Left colon (tissue), 2 donors: Measurements from ENCODE around the gene RIIAD1. TPM values are rescaled to one million over a fixed set of nuclear protein-coding genes. Genes with fewer than 3 reads are reported as not detected.

Experiments used
- ATAC-seq: fragments of 200-7000 bp; cut with Tn5 transposase; one replicate; pipeline ENCODE4 v1.9.1; 2020; ENCODE audit warnings: mild to moderate bottlenecking, moderate library complexity
- DNase-seq, 2 donors: peaks; one replicate each; pipeline ENCODE4 v3.0.0-alpha.2; 2020
- intact Hi-C, 2 donors: fragments of 100-400 bp; cut with DNase I in 1 of 2; cut with micrococcal nuclease in 1 of 2; formaldehyde crosslinking; loops; one replicate each; pipeline versions ENCODE4 v1.11.2 to v1.14.0; 2022; cut with DNase I, micrococcal nuclease
- total RNA-seq, 2 donors: library from RNA; stranded (reverse); fragmentation: NEBNext Ultra II Directional; extraction: Animal tissue kit (Norgen Biotek cat#: 25700); gene quantifications; one replicate each; pipeline ENCODE4 v1.2.1, GENCODE V29; 2021
- donor health status: DM: no; HTN: no; CAD: no.
- donor health status: DM: yes; HTN: yes; CAD: no.

RIIAD1 gene
- total RNA-seq, 2 donors from 2014 or later = 0.67 to 1.6 TPM

- DNase-seq (no peak), ATAC-seq (no peak)
- intact Hi-C loops = no loop called here
These were observed 13.7 kb upstream of the RIIAD1 start for GRCh38 chr1:151707541-151708065.

DNA sequence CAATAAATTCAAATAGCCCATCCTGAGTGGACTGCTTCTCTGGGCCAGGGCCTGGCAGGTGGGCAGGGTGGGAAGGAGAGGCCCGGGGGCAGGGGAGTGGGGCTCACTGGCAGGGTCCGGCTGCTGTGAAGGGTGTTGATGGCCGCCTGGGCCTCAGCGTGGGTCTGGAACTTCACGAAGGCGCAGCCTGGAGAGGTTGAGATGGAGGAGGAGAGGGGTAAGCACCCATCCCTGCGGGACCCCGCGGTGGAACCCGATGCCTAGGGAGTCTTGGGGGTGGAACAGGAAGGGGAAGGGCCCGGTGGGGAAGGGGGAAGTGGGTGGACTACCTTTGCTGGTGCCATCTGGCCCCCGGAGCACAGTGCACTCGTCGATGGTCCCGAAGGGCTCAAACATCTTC, 12.4 kb upstream of the RIIAD1 start:
- ATAC-seq (no peak), DNase-seq (no peak)
- intact Hi-C loops = no loop called here

GRCh38 chr1:151710187-151710840, 11.0 kb upstream of the RIIAD1 start:
- DNase-seq (no peak), ATAC-seq (no peak)
- intact Hi-C loops = no loop called here

GRCh38 chr1:151711044-151711800, 10.1 kb upstream of the RIIAD1 start:
- ATAC-seq (no peak), DNase-seq (no peak)
- intact Hi-C loops = no loop called here

- intact Hi-C loops = no loop called here
- DNase-seq (no peak), ATAC-seq (peak; percentile 34)
These were observed 9.4 kb upstream of the RIIAD1 start for GRCh38 chr1:151711951-151712350.

- ATAC-seq (peak; percentile 96), DNase-seq (peak; percentile 75 to 81)
- intact Hi-C loops = no loop called here
These were observed 8.3 kb upstream of the RIIAD1 start for GRCh38 chr1:151713044-151713443.

DNA sequence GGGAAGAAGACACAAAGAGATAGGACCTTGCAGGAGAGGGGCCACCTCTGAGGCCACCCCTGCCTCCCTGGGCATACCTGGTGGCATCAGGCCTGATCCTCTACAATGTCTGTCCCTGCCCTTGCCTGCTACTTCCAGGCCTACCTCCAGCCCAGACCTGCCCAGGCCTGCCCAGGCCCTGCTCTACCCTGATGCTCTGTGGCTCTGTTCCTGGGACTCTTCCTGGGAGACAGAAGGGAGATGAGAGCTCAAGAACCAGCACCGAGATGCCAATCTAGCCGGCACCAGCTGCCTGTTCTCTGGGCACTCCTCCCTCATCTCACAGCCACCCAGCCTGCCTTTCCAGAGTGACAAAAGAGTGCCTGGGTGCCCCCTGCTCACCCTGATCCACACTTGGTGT, 7.4 kb upstream of the RIIAD1 start:
- ATAC-seq (no peak), DNase-seq (no peak)
- intact Hi-C loops = no loop called here

DNA sequence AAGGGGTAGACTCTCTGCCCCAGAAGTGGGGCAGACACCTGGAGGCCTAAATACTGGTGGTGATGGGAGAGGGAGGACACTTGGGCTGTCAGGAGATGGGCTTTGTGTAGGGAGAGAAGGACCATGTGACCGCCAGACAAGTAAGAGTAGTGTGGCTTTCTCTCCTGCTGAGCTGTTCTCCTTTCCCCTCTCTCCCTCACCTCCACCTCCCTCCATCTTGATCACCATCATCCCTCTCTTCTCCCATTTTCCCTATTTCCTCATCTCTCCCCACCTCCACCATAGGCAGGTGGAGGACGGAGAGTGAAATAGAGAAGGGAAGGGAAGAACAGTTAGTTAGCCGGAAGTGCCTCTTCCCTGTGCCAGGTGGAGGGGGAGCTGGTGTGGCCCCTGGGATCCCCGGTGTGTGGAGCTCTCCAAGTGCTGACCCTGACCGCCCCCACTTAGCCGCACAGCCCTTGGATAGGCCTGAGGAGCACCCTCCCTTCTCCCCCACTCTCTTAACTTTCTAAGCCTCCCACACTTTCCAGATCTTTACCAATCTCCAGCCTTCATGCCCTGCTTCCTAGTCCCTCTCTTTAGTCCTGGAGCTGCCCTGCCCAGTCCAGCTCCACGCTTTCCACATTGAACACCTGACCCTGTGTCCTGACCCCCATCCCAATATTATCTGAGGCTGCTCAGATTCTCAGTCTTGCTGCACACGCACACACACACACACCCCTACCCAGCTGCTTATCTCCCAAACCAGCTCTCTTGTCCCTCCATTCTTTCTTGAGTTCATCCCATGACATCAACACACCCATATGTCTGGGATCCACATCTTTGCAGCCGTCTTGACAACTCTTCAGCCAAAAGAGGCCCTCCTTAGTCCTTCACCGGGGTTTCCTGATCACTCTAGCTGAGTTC, 6.2 kb upstream of the RIIAD1 start:
- no peak for DNase-seq
- intact Hi-C loops = no loop called here
- ATAC-seq = no peak

- intact Hi-C loops = no loop called here
- no peak for ATAC-seq
These were observed 5.5 kb upstream of the RIIAD1 start for GRCh38 chr1:151715726-151716404.

DNA sequence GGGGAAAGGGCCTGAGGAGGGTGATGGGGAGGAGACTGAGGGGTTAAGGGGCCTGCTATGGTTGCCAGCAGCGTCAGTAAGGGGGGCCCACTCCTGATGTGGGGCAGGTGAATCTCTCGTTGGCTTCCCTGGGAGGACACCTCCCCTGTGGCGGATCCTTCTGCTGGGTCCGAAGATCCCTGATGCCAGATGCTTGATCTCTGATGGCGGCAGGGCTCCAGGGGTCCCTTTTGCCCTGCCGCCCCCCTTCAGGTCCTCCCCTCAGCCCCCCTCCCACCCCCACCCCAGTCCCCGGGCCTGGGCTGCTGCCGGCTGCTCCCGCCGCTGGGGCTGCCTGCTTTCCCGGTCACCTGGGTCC, 4.9 kb upstream of the RIIAD1 start:
- intact Hi-C loops = no loop called here
- DNase-seq (no peak), ATAC-seq (no peak)

More at GRCh38 chr1:151715726-151716404, 5.5 kb upstream of the RIIAD1 start:
- no peak for DNase-seq

GRCh38 chr1:151716771-151717631, 4.3 kb upstream of the RIIAD1 start, which contains the start of gene CELF3:
Gene CELF3 (minus strand): TSS chr1:151716803. CDS start chr1:151716020, 783 bp downstream.
- DNase-seq = no peak
- intact Hi-C loops = no loop called here
- no peak for ATAC-seq

DNA sequence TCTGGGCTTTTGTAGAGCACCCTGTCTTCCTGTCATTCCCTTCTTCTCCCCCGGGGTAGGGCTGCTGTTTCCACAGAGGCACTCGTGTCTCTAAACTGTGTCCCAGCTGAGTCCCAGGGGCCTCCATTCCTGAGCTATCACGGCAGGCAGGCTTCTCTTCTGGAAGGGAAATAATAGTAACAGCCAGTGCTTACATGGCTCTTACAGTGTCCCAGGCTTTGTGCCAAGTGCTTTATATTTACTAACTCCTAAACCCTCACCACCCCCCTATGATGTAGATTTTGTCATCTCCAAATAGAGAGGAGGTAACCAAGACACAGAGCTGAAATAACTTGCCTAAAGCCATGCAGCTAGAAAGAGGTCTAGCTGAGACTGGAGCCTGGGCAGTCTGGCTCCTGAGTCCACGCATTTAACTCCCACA, 3.3 kb upstream of the RIIAD1 start:
- intact Hi-C loops = no loop called here
- ATAC-seq = no peak

DNA sequence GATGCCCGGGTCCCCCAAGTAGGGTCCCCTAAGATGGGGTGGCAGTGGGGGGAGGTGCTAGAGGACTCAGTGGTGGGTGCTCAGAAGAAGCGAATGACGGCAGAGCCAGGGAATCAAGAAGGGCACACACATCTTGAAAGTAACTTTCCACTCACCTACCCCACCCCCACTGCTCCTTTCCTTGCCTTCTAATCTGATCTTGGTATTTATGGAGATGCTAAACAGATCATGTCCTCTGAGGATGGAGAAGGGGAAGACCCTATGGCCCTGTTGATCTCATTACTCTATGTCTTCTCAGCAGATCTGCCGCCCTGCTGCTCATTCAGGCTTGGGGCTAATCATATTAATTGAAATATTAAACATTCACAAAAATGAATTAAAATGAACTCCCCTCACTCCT, 2.7 kb upstream of the RIIAD1 start:
- intact Hi-C loops = no loop called here
- DNase-seq (no peak), ATAC-seq (no peak)

More for the DNA sequence above, 3.3 kb upstream of the RIIAD1 start:
- no peak for DNase-seq

GRCh38 chr1:151720125-151720524, 1.2 kb upstream of the RIIAD1 start:
- ATAC-seq (no peak), DNase-seq (no peak)
- intact Hi-C loops = no loop called here

DNA sequence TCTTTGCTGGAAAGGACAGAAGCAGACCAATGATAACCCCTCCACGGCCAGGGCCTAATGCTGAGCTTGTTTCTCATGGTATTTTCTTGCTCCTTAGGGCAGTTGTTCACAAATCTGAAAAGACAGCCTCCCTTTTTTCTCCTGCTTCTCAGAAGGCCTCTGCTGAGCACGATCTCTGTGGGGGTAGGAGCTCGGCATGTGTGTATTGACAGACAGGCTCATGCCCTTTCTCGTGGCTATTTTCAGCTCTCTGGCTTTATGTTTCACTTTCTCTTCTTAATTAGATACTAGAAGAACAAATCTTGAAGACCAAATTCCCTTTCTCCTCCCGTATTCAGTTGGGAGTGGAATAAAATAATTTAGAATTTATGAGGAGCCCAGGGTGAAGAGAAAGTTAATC, 768 bp upstream of the RIIAD1 start:
- peak; percentile 66 for ATAC-seq
- DNase-seq = no peak

DNA sequence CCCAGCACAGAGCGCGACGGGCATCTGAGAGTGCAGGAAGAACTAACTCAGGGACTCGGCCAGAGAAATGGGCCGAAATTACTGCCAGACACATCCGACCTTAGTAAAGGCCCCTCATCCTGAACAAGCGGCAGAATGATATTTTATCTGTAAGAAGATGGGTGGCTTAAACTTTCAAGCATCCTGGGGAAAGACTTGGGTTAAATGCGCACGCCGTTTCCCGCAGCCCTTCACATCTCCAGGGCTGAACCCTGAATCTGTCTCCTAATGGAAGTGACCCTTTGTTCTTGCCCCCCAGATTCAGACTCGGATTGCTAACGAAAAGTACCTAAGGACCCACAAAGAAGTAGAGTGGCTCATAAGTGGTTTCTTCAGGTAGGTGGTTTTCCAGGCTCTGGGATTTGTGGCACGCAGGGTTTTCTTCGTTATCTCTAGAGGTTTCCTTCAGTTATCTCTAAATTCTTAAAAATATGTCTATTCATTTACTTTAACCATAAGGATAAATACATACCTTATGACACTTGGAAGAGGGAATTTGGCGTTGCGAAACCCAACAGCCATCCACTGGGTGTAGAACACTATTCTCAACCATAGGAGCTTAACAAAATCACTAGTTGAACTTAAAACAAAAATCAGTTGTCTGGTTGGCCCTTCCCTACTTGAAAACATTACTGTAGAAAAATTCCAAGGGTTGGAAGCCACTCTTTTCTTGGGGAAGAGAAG, 627 bp downstream of the RIIAD1 start:
- no peak for DNase-seq
- no peak for ATAC-seq

More for the DNA sequence above, 768 bp upstream of the RIIAD1 start:
- intact Hi-C loops = no loop called here

DNA sequence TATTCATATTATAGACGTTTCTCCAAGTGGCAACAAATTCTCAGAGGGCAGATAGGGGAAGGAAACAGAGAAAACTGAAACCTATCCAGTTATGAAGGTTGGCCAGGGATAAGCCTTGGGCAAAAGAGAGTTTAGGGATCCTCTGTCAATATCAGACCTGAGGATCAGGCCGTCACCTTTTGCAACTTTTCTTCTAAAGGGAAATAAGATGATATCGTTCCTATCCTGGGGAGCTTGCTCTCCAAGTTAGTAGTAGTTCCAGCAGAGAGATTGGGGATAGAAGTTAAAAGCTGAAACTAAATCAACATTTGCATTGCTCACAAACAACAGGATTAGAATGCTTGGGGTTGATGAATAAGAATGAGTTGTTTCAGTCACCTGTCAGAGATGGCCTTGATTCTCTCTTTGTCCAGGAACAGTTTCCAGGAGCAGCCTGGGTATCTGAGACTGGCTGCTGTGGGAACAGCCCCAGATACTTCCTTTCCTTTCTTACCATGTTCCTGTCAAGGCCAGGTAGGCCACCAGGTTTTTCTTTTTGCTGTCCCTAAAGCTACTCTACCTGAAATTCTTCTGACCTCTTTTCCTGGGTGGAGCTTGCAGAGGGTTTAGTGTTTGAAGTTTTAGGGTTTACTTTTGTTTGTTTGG, 2.5 kb downstream of the RIIAD1 start:
- intact Hi-C loops = no loop called here
- DNase-seq (no peak), ATAC-seq (peak; percentile 18)

More for the DNA sequence above, 627 bp downstream of the RIIAD1 start:
- intact Hi-C loops = no loop called here
